GM06990 (cell line): Measurements from ENCODE around the gene SLC8A2.
A peak's percentile ranks its signal among the peaks of the same experiment; 100 is the strongest.

ENCODE experiments used
- DNase-seq: peaks from one replicate; pipeline ENCODE4 v3.0.0-alpha.2; 2011; ENCODE audit not compliant: insufficient read length; ENCODE audit errors: extremely low read depth
- H3K27me3 ChIP-seq: replicated peaks from 2 replicates; pipeline ENCODE4 v1.6.0; 2011; ENCODE audit warnings: low read length; ENCODE audit not compliant: control insufficient read depth, insufficient read depth
- H3K36me3 ChIP-seq: 2 replicates; pipeline ENCODE4 v1.5.1; 2011; ENCODE audit warnings: low read length; ENCODE audit not compliant: control insufficient read depth, insufficient read depth
- H3K4me3 ChIP-seq: replicated peaks from 2 replicates; pipeline ENCODE4 v1.5.1; 2011; ENCODE audit warnings: low read depth, mild to moderate bottlenecking, control low read depth, low read length
- CTCF ChIP-seq: IDR thresholded peaks from 2 replicates; pipeline ENCODE4 v1.5.1; 2011; ENCODE audit warnings: low read length, control low read depth, mild to moderate bottlenecking, inconsistent platforms; ENCODE audit not compliant: insufficient read depth, poor library complexity, severe bottlenecking

The SLC8A2 gene

GRCh38 chr19:47514869-47515588 lies 43.3 kb upstream of the SLC8A2 start, which contains the start of gene NAPA:
Gene NAPA (minus strand): TSS chr19:47515063. CDS start chr19:47514940, 123 bp downstream.
- peaks cover 10% of the 10 kb centered on the region for H3K36me3 ChIP-seq
- peak; percentile 100 for DNase-seq
- peak within 1 kb of the TSS; percentile 100 for H3K4me3 ChIP-seq
- TF ChIP-seq CTCF = no peak
- no peaks in the 10 kb centered on the region for H3K27me3 ChIP-seq

GRCh38 chr19:47514151-47514868 lies 42.6 kb upstream of the SLC8A2 start:
- Histone ChIP-seq H3K4me3 (peak overlapping the region; percentile 100), H3K27me3 (no peaks in the 10 kb centered on the region), H3K36me3 (peaks cover 14% of the 10 kb centered on the region)
- DNase-seq = no peak
- no peak for TF ChIP-seq CTCF

GRCh38 chr19:47512948-47513319 lies 41.2 kb upstream of the SLC8A2 start:
- Histone ChIP-seq H3K36me3 (peaks cover 16% of the 10 kb centered on the region), H3K27me3 (no peaks in the 10 kb centered on the region), H3K4me3 (peak overlapping the region; percentile 100)
- TF ChIP-seq CTCF = no peak
- DNase-seq = no peak

GRCh38 chr19:47512183-47512947 lies 40.7 kb upstream of the SLC8A2 start:
- no peak for DNase-seq

GRCh38 chr19:47511681-47512080 lies 40.0 kb upstream of the SLC8A2 start:
- Histone ChIP-seq H3K4me3 (no peak overlapping the region), H3K36me3 (peaks cover 16% of the 10 kb centered on the region), H3K27me3 (no peaks in the 10 kb centered on the region)
- TF ChIP-seq CTCF = no peak
- no peak for DNase-seq

More at GRCh38 chr19:47512183-47512947, 40.7 kb upstream of the SLC8A2 start:
- Histone ChIP-seq H3K36me3 (peaks cover 16% of the 10 kb centered on the region), H3K4me3 (peak overlapping the region; percentile 100), H3K27me3 (no peaks in the 10 kb centered on the region)
- TF ChIP-seq CTCF = no peak
